Measurements from ENCODE around the gene HOXC6. TPM values are rescaled to one million over a fixed set of nuclear protein-coding genes. Genes with fewer than 3 reads are reported as not detected.
A peak's percentile ranks its signal among the peaks of the same experiment; 100 is the strongest.

The HOXC6 gene
- total and polyA plus RNA-seq, 2 of the 13 experiments (the other 11 are each of a cell fraction or from before 2014, with no cell fraction given), result not detected

DNA sequence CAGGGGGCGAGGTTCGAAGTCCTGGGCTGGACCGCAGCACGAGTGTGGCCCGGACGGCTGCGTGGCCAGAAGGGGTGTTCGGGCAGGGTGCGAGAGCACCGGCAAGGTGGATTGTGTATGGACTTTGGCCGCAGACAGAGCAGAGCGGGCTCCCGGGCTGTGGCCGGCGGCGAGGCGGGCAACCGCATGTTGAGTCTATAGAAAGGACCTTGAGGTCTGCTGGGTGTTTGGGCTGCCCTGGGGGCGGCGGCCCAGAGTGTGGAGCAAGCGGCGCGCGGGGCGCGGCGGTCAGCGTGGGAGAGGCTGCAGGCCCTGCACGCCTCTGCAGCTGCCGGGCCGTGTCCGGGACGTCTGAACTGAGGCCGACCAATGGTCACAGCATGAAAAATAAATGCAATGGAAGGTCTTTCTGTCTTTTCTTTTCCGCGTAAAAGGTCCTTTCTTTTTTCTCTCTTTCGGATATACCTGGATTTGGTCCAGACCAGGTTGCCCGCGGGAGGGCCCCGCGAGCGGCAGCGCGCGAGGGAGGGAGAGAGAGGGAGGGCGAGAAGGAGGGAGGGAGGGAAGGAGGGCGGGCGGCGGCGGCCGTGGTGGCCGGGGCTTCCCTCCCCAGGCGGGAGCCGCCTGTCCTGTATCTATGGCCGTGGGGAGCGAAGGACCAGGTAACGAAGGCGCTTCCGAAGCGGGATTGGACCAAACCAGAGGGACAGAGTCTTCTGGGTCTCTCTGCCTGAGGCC is 33.8 kb upstream of the HOXC6 start (continued):
- TF ChIP-seq SKIL (CRISPR knock-in tag; IDR thresholded peaks at IDR 0.05; ENCODE audit: borderline replicate concordance), result no peak
- no peak for TF ChIP-seq REL (CRISPR knock-in tag; conservative IDR thresholded peaks at IDR 0.05)
- no peak for TF ChIP-seq ZFP90 (CRISPR knock-in tag; IDR thresholded peaks at IDR 0.05; ENCODE audit: borderline replicate concordance)
- TF ChIP-seq SRY (CRISPR knock-in tag; IDR thresholded peaks at IDR 0.05), result peak; percentile 40; the same call in 1 of the 2 replicates
- TF ChIP-seq RCOR2 (CRISPR knock-in tag; IDR thresholded peaks at IDR 0.05), result no peak
- TF ChIP-seq, protein P1, sequence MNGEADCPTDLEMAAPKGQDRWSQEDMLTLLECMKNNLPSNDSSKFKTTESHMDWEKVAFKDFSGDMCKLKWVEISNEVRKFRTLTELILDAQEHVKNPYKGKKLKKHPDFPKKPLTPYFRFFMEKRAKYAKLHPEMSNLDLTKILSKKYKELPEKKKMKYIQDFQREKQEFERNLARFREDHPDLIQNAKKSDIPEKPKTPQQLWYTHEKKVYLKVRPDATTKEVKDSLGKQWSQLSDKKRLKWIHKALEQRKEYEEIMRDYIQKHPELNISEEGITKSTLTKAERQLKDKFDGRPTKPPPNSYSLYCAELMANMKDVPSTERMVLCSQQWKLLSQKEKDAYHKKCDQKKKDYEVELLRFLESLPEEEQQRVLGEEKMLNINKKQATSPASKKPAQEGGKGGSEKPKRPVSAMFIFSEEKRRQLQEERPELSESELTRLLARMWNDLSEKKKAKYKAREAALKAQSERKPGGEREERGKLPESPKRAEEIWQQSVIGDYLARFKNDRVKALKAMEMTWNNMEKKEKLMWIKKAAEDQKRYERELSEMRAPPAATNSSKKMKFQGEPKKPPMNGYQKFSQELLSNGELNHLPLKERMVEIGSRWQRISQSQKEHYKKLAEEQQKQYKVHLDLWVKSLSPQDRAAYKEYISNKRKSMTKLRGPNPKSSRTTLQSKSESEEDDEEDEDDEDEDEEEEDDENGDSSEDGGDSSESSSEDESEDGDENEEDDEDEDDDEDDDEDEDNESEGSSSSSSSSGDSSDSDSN (CRISPR knock-in tag; IDR thresholded peaks at IDR 0.05), result peak; percentile 64
- no peak for TF ChIP-seq ZFP36 (IDR thresholded peaks at IDR 0.05; ENCODE audit: borderline replicate concordance, low read depth, low read length, partially characterized antibody)
- no peak; the same call in 1 of the 2 replicates for TF ChIP-seq ZNF350 (CRISPR knock-in tag; IDR thresholded peaks at IDR 0.05; ENCODE audit: borderline replicate concordance, low read depth)
- no peak for TF ChIP-seq ZNF136 (CRISPR knock-in tag; IDR thresholded peaks at IDR 0.05; ENCODE audit: low read depth)
- TF ChIP-seq ZNF577 (CRISPR knock-in tag; IDR thresholded peaks at IDR 0.05; ENCODE audit: borderline replicate concordance, low read depth), result no peak
- no peak for TF ChIP-seq DNMT1 (CRISPR knock-in tag; IDR thresholded peaks at IDR 0.05)
- TF ChIP-seq ZFX (CRISPR knock-in tag; IDR thresholded peaks at IDR 0.05; ENCODE audit: low read depth), result peak; percentile 61
- peak; percentile 43 for TF ChIP-seq GABPB1 (CRISPR knock-in tag; IDR thresholded peaks at IDR 0.05)
- TF ChIP-seq, protein P2, sequence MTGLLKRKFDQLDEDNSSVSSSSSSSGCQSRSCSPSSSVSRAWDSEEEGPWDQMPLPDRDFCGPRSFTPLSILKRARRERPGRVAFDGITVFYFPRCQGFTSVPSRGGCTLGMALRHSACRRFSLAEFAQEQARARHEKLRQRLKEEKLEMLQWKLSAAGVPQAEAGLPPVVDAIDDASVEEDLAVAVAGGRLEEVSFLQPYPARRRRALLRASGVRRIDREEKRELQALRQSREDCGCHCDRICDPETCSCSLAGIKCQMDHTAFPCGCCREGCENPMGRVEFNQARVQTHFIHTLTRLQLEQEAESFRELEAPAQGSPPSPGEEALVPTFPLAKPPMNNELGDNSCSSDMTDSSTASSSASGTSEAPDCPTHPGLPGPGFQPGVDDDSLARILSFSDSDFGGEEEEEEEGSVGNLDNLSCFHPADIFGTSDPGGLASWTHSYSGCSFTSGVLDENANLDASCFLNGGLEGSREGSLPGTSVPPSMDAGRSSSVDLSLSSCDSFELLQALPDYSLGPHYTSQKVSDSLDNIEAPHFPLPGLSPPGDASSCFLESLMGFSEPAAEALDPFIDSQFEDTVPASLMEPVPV (CRISPR knock-in tag; IDR thresholded peaks at IDR 0.05), result no peak
- no peak for TF ChIP-seq CEBPZ (IDR thresholded peaks at IDR 0.05; ENCODE audit: low read length)
- TF ChIP-seq IRF9 (CRISPR knock-in tag; IDR thresholded peaks at IDR 0.05; ENCODE audit: borderline replicate concordance), result no peak
- peak; percentile 72 for TF ChIP-seq SALL1 (CRISPR knock-in tag; IDR thresholded peaks at IDR 0.05)

Measured in HepG2 (cell line).